AG09309 (cell line): ENCODE measurements around the gene FTL.
"Not testable (repeated sequence)": the region's sequence is repeated elsewhere in the genome, so short reads cannot be mapped to it uniquely, and the experiment has no call there.

Source experiments
- DNase-seq: peaks from one replicate; pipeline ENCODE4 v3.0.0-alpha.2; 2010; ENCODE audit warnings: low read depth
- H3K4me3 ChIP-seq: 2 replicates; pipeline ENCODE4 v1.5.1; 2011; ENCODE audit warnings: mild to moderate bottlenecking, low read depth, low read length, moderate library complexity; ENCODE audit not compliant: control insufficient read depth
- CTCF ChIP-seq: IDR thresholded peaks from 2 replicates; pipeline ENCODE4 v1.5.1; 2011; ENCODE audit warnings: mild to moderate bottlenecking, low read depth, low read length, inconsistent platforms; ENCODE audit not compliant: insufficient read depth, control insufficient read depth; ENCODE audit errors: missing control alignments

FTL gene

GRCh38 chr19:48965040-48965805 is at the start of gene FTL:
Gene FTL, plus strand, starts transcription at chr19:48965309. Its CDS starts 199 bp downstream, at chr19:48965508.
- peak; percentile 85 for DNase-seq
- TF ChIP-seq CTCF = no peak
- H3K4me3 ChIP-seq = peak within 1 kb of the TSS; percentile 75

GRCh38 chr19:48915757-48916156 is 49.4 kb upstream of the FTL start:
- no peak for TF ChIP-seq CTCF
- DNase-seq = no peak

GRCh38 chr19:48918071-48918470 is 47.0 kb upstream of the FTL start:
- no peak overlapping the region for H3K4me3 ChIP-seq
- DNase-seq = no peak
- no peak for TF ChIP-seq CTCF

More at GRCh38 chr19:48915757-48916156, 49.4 kb upstream of the FTL start:
- H3K4me3 ChIP-seq = no peak overlapping the region

GRCh38 chr19:48918801-48919247 is 46.3 kb upstream of the FTL start:
- H3K4me3 ChIP-seq = no peak overlapping the region
- DNase-seq = no peak
- no peak for TF ChIP-seq CTCF

GRCh38 chr19:48919271-48919670 is 45.8 kb upstream of the FTL start:
- DNase-seq, H3K4me3 ChIP-seq: not testable (repeated sequence)

- TF ChIP-seq CTCF = no peak
- H3K4me3 ChIP-seq = no peak overlapping the region
- no peak for DNase-seq
These were observed 44.2 kb upstream of the FTL start for GRCh38 chr19:48920949-48921348.

GRCh38 chr19:48921721-48922500 is 43.2 kb upstream of the FTL start:
- no peak for DNase-seq
- no peak for TF ChIP-seq CTCF
- no peak overlapping the region for H3K4me3 ChIP-seq
